Kidney epithelial cell (primary cell): ENCODE results near the gene RRP9. TPM values are rescaled to one million over a fixed set of nuclear protein-coding genes. Genes with fewer than 3 reads are reported as not detected.

Experiments
- DNase-seq: peaks from one replicate; pipeline ENCODE4 v3.0.0-alpha.2; 2010; ENCODE audit warnings: low read depth
- H3K27me3 ChIP-seq: 2 replicates; pipeline ENCODE4 v1.6.0; 2011; ENCODE audit warnings: low read length; ENCODE audit not compliant: control insufficient read depth, insufficient read depth
- H3K36me3 ChIP-seq: 2 replicates; pipeline ENCODE4 v1.5.1; 2011; ENCODE audit warnings: low read length; ENCODE audit not compliant: control insufficient read depth, insufficient read depth
- H3K4me3 ChIP-seq: 2 replicates; pipeline ENCODE4 v1.5.1; 2011; ENCODE audit warnings: low read depth, mild to moderate bottlenecking, control low read depth, low read length
- total RNA-seq: library from RNA; depleted of rRNA; stranded (reverse); fragments of >200 nt; gene quantifications from 2 replicates; pipeline ENCODE4 v1.2.3, GENCODE V29; 2015
- TF ChIP-seq, protein P1 (sequence below): IDR thresholded peaks from 2 replicates; pipeline ENCODE4 v1.5.1; 2011; ENCODE audit warnings: mild to moderate bottlenecking, moderate library complexity, low read length, control low read depth, inconsistent platforms; ENCODE audit not compliant: insufficient read depth, poor library complexity, severe bottlenecking

The RRP9 gene
- total RNA-seq, 1 donor from 2014 or later: 43.2 TPM

DNA sequence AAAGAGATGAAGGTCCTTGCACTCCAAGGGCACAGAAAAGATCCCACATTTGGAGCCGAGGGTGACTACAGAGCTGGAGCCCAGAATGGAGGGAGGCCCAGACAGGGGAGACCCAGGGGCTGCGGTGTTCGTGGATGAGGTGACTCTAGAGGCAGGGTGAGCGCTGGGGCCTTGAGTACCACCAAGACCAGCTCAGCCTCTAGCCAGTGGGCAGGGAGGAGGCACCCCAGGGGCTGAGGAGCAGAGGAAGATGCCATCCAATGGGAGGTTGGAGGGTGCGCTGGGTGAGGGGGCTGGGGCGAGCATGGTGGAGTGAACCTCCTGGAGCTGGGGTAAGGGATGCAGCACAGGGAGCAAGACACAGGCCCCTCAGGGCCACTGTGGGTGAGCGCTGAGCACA is 13.3 kb downstream of the RRP9 start:
- DNase-seq: no peak
- Histone ChIP-seq H3K27me3 (no peaks in the 10 kb centered on the region), H3K4me3 (no peak overlapping the region), H3K36me3 (peaks cover 1% of the 10 kb centered on the region)
- TF ChIP-seq, protein P1, sequence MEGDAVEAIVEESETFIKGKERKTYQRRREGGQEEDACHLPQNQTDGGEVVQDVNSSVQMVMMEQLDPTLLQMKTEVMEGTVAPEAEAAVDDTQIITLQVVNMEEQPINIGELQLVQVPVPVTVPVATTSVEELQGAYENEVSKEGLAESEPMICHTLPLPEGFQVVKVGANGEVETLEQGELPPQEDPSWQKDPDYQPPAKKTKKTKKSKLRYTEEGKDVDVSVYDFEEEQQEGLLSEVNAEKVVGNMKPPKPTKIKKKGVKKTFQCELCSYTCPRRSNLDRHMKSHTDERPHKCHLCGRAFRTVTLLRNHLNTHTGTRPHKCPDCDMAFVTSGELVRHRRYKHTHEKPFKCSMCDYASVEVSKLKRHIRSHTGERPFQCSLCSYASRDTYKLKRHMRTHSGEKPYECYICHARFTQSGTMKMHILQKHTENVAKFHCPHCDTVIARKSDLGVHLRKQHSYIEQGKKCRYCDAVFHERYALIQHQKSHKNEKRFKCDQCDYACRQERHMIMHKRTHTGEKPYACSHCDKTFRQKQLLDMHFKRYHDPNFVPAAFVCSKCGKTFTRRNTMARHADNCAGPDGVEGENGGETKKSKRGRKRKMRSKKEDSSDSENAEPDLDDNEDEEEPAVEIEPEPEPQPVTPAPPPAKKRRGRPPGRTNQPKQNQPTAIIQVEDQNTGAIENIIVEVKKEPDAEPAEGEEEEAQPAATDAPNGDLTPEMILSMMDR: no peak

DNA sequence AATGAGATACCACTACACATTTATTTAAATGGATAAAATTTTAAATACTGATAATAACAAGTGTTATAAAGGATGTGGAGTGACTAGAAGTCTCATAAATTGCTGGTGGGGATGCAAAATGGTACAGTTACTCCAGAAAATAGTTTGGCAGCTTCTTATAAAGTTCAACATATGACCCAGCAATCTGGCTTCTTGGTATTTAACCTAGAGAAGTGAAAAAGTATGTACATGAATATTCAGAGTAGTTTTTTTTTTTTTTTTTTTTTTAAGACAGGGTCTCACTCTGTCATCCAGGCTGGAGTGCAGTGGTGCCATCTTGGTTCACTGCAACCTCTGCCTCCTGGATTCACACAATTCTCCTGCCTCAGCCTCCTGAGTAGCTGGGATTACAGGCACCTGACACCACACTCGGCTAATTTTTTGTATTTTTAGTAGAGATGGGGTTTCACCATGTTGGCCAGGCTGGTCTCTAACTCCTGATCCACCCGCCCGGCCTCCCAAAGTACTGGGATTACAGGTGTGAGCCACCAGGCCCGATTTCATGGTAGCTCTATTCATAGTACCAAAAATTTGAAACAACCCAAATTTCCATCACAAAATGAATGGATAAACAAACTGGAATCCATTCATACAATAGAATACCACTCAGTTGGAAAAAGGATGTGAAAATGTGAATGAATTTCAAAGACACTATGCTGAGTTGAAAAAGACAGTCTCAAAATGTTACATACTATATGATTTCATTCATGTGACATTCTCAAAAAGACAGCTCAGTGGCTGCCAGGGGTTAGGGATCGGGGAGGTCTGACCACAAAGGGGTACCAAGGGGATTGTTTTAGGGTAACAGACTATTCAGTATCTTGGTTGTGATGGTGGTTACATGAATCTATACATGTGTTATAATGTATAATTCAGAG is 14.4 kb downstream of the RRP9 start:
- H3K27me3 ChIP-seq: no peaks in the 10 kb centered on the region
- DNase-seq: no peak
- TF ChIP-seq, protein P1: no peak
- no peaks in the 10 kb centered on the region for H3K36me3 ChIP-seq
- H3K4me3 ChIP-seq: no peak overlapping the region

DNA sequence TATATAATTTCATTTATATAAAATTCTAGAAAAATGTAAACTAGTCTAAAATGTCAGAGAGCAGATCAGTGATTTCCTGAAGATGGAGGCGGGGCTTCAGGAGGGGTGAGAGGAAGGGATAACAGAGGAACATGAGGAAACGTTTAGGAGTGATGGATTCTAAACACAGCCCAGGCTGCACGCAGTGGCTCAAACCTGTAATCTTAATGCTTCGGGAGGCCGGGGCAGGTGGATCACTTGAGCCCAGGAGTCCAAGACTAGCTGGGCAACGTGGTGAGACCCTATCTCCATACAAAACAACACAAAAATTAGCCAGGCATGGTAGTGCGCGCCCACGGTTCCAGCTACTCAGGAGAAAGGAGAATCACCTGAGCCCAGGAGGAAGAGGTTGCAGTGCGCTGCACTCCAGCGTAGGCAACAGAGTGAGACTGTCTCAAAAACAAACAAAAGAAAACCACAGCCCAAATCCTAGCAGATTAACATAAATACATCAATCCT is 20.6 kb downstream of the RRP9 start:
- TF ChIP-seq, protein P1: no peak
- H3K4me3 ChIP-seq: no peak overlapping the region
- no peaks in the 10 kb centered on the region for H3K36me3 ChIP-seq
- DNase-seq: no peak
- H3K27me3 ChIP-seq: no peaks in the 10 kb centered on the region

DNA sequence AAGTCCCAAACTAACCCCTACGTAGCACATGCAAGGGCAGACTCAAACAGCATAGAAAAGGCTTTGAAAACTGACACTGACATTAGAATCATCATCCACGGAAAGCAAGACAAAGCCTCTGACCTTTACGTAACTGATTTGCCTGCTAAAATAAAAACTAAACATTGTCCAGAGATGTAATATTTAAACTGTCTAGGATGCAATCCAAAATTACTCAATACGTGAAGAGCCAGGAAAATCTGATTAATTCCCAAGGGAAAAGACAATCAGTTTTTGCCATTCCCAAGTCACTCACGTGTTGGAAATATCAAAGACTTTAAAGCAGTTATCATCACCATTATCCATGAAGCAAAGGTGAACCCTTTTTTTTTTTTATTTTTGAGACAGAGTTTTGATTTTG is 25.3 kb downstream of the RRP9 start:
- no peak overlapping the region for H3K4me3 ChIP-seq
- TF ChIP-seq, protein P1: no peak
- no peaks in the 10 kb centered on the region for H3K27me3 ChIP-seq
- DNase-seq: no peak
- H3K36me3 ChIP-seq: no peaks in the 10 kb centered on the region

DNA sequence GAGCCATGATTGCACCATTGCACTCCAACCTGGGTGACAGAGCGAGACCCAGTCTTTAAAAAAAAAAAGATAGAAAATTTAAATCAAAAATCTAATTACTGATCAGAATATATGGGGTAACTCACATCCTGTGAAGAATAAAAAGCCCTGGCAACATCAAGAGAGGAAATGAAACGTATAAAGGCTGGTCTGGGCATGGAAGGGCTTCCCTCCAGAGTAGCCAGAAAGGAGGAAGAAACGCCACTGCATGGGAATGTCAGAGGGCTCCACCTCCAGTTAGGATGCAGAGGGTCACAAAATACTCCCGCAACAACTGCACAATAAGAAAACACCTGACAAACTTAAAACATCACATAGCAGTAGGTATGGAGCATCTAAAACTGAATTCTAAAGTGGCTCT is 33.7 kb downstream of the RRP9 start:
- no peak for DNase-seq
- H3K36me3 ChIP-seq: no peaks in the 10 kb centered on the region
- TF ChIP-seq, protein P1: no peak

More for the DNA sequence above, 33.7 kb downstream of the RRP9 start:
- H3K4me3 ChIP-seq: no peak overlapping the region
- no peaks in the 10 kb centered on the region for H3K27me3 ChIP-seq
